Sigmoid colon (tissue), 7 donors: ENCODE measurements around the gene MAGI2. TPM values are rescaled to one million over a fixed set of nuclear protein-coding genes. Genes with fewer than 3 reads are reported as not detected.

ENCODE experiments used
- DNase-seq: peaks from one replicate; pipeline ENCODE4 v3.0.0-alpha.2; 2019
- H3K27ac ChIP-seq, 4 donors: fragments of 200-600 bp; sonication (generic); one replicate each; pipeline ENCODE4 v1.5.1; 2016 to 2019; ENCODE audit warnings: mild to moderate bottlenecking in 1 of 4
- H3K27me3 ChIP-seq, 3 donors: fragments of 200-600 bp; sonication (generic); one replicate each; pipeline ENCODE4 v1.5.1; 2019; ENCODE audit warnings: mild to moderate bottlenecking in 1 of 3
- H3K36me3 ChIP-seq, 4 donors: fragments of 200-600 bp; sonication (generic); one replicate each; pipeline ENCODE4 v1.5.1; 2016 to 2019
- H3K4me1 ChIP-seq, 4 donors: fragments of 200-600 bp; sonication (generic); one replicate each; pipeline ENCODE4 v1.5.1; 2017 to 2019
- H3K4me3 ChIP-seq, 4 donors: fragments of 200-600 bp; sonication (generic); one replicate each; pipeline ENCODE4 v1.5.1; 2017 to 2019; ENCODE audit warnings: mild to moderate bottlenecking in 2 of 4, moderate library complexity in 1 of 4
- H3K9me3 ChIP-seq, 4 donors: fragments of 200-600 bp in 3 of 4; sonication (generic) in 3 of 4; one replicate each; pipeline versions ENCODE4 v1.5.1 to v1.6.1; 2013 to 2019
- CTCF ChIP-seq, 4 experiments: fragments of 450-650 bp in 3 of 4; fragments of 200-600 bp in 1 of 4; IDR thresholded peaks; one replicate each; pipeline ENCODE4 v1.5.1; 2016 to 2019; ENCODE audit warnings: antibody characterized with exemption in 4 of 4, mild to moderate bottlenecking in 3 of 4, moderate library complexity in 2 of 4
- EP300 ChIP-seq, 4 donors: sonication (generic); formaldehyde crosslinking; IDR thresholded peaks; one replicate each; pipeline ENCODE4 v1.6.1; 2017; ENCODE audit warnings: antibody characterized with exemption in 4 of 4
- POLR2A ChIP-seq, 2 donors: fragments of 450-650 bp; IDR thresholded peaks; one replicate each; pipeline ENCODE4 v1.6.1; 2016; ENCODE audit warnings: antibody characterized with exemption in 2 of 2, mild to moderate bottlenecking in 2 of 2, moderate library complexity in 2 of 2
- POLR2AphosphoS5 ChIP-seq, 4 donors: sonication (generic); formaldehyde crosslinking; IDR thresholded peaks; one replicate each; pipeline ENCODE4 v1.6.1; 2017; ENCODE audit warnings: antibody characterized with exemption in 4 of 4
- WGBS, 2 donors: extraction: QIAGEN DNeasy Blood & Tissue Kit; methylation state at CpG; one replicate each; pipeline ENCODE4 v1.1.7; 2013; 5-methylcytosine and 5-hydroxymethylcytosine counted together
- intact Hi-C: fragments of 100-400 bp; cut with DNase I; formaldehyde crosslinking; loops from one replicate; pipeline ENCODE4 v1.15.1; 2023
- polyA plus RNA-seq, 3 donors: library from polyadenylated mRNA; stranded (reverse); fragments of 200-250 nt; gene quantifications; one replicate each; pipeline ENCODE4 v1.2.3, GENCODE V29; 2013
- total RNA-seq, 4 donors: library from RNA; depleted of rRNA; stranded (reverse); fragments of >200 nt; gene quantifications; one replicate each; pipeline ENCODE4 v1.1.0, GENCODE V29; 2016
- donor health status: healthy with polysubstance abuse.
- donor health status: Bipolar disorder and iron deficiency.
- donor health status: healthy.

Gene MAGI2
- total and polyA plus RNA-seq, 7 donors, result 0.69 to 26.9 (median 14.7) TPM

DNA sequence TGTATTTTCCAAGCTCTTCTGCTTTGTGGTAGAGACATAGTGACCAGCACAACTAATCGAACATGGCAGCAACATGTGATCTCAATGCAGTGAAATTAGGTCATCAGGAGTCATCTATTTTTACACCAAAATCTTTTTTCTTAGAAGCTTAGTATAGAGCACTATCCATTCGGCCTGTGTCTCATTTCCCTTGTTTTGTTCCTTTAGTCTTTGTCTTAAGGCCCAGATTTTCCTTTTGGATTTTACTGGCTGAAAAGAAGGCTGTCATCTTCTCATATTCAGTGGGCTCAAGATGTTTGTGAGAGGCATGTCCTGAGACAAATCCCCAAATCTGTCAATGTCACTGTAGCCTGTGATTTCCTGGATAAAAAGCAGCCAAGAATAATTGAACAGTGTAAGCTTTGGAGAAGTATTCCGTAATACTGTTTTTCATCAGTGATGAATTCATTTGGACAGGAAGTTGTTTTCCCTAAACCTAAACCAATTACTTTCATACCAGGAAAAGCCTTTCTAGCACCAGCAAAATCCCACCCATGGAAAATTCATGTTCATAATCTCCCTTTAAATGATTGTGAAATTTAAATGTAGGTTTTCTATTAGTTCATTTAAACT, 55.2 kb downstream of the MAGI2 start:
- intact Hi-C loops, result no loop called here
- Histone ChIP-seq H3K27me3 (no peaks in the 10 kb centered on the region), H3K4me1 (peaks cover 0 to 12% (median 0%) of the 10 kb centered on the region in 4 donors), H3K27ac (no peak overlapping the region), H3K9me3 (no peaks in the 10 kb centered on the region), H3K36me3 (no peaks in the 10 kb centered on the region), H3K4me3 (no peak overlapping the region)
- TF ChIP-seq EP300 (IDR thresholded peaks at IDR 0.05), result no peak
- TF ChIP-seq POLR2AphosphoS5 (IDR thresholded peaks at IDR 0.05), result no peak
- TF ChIP-seq CTCF (IDR thresholded peaks at IDR 0.05), result no peak
- TF ChIP-seq POLR2A (IDR thresholded peaks at IDR 0.05), result no peak
- WGBS, 2 donors, result 76 to 78% methylated on average over 3 of the region's 3 CpGs
- no peak for DNase-seq

- Histone ChIP-seq H3K27me3 (no peaks in the 10 kb centered on the region), H3K4me1 (no peaks in the 10 kb centered on the region), H3K4me3 (no peak overlapping the region), H3K9me3 (no peaks in the 10 kb centered on the region), H3K27ac (no peak overlapping the region), H3K36me3 (no peaks in the 10 kb centered on the region)
- intact Hi-C loops, result no loop called here
- TF ChIP-seq CTCF (IDR thresholded peaks at IDR 0.05) (no peak), POLR2A (IDR thresholded peaks at IDR 0.05) (no peak), POLR2AphosphoS5 (IDR thresholded peaks at IDR 0.05) (no peak), EP300 (IDR thresholded peaks at IDR 0.05) (no peak)
- WGBS, 2 donors, result 59 to 60% methylated on average over 4 of the region's 4 CpGs
- DNase-seq, result no peak
Observed at GRCh38 chr7:79386688-79387422, 66.6 kb downstream of the MAGI2 start.

- intact Hi-C loops, result no loop called here
- no peak overlapping the region for H3K4me3 ChIP-seq
Observed at GRCh38 chr7:79381921-79382320, 71.5 kb downstream of the MAGI2 start.

DNA sequence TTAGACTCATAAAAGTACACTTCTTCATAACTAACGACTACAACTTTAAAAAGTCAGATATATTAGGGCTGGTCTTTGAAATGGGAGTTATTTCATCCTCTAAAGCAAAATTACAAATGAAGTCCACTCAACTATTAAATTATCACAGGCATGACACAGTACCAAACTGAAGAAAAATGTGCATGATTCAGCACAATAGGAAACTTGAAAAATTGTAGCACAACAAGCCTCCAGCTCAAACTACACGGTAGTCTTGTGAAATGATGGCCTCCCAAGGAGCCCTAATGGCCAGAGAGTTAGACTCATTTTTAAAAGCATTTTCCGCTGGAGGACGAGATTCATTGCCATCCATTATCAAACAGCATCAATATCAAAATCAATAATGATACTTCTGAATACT, 76.4 kb downstream of the MAGI2 start:
- H3K4me3 ChIP-seq, result no peak overlapping the region
- H3K4me1 ChIP-seq, result no peaks in the 10 kb centered on the region
- H3K27me3 ChIP-seq, result no peaks in the 10 kb centered on the region
- no peak overlapping the region for H3K27ac ChIP-seq
- no peaks in the 10 kb centered on the region for H3K36me3 ChIP-seq
- intact Hi-C loops, result no loop called here
- TF ChIP-seq POLR2AphosphoS5 (IDR thresholded peaks at IDR 0.05) (no peak), POLR2A (IDR thresholded peaks at IDR 0.05) (no peak)
- H3K9me3 ChIP-seq, result no peaks in the 10 kb centered on the region
- no peak for DNase-seq
- WGBS, 2 donors, result 72 to 81% methylated on average over 4 of the region's 4 CpGs

More at GRCh38 chr7:79381921-79382320, 71.5 kb downstream of the MAGI2 start:
- Histone ChIP-seq H3K36me3 (no peaks in the 10 kb centered on the region), H3K4me1 (no peaks in the 10 kb centered on the region), H3K9me3 (no peaks in the 10 kb centered on the region), H3K27ac (no peak overlapping the region), H3K27me3 (no peaks in the 10 kb centered on the region)
- no peak for TF ChIP-seq POLR2A (IDR thresholded peaks at IDR 0.05)
- TF ChIP-seq EP300 (IDR thresholded peaks at IDR 0.05), result no peak
- no peak for TF ChIP-seq POLR2AphosphoS5 (IDR thresholded peaks at IDR 0.05)
- DNase-seq, result no peak

GRCh38 chr7:79376299-79377025, 77.0 kb downstream of the MAGI2 start:
- Histone ChIP-seq H3K4me1 (no peaks in the 10 kb centered on the region), H3K4me3 (no peak overlapping the region), H3K27me3 (no peaks in the 10 kb centered on the region), H3K9me3 (no peaks in the 10 kb centered on the region), H3K36me3 (no peaks in the 10 kb centered on the region), H3K27ac (no peak overlapping the region)
- no peak for TF ChIP-seq EP300 (IDR thresholded peaks at IDR 0.05)
- TF ChIP-seq POLR2AphosphoS5 (IDR thresholded peaks at IDR 0.05), result no peak
- no peak for TF ChIP-seq CTCF (IDR thresholded peaks at IDR 0.05)
- TF ChIP-seq POLR2A (IDR thresholded peaks at IDR 0.05), result no peak
- intact Hi-C loops, result no loop called here
- WGBS, 2 donors, result 75 to 80% methylated on average over 5 of the region's 5 CpGs
- no peak for DNase-seq
